ENCODE results near the gene PKIB.

- TF ChIP-seq CTCF (IDR thresholded peaks at IDR 0.05), result no peak
- no peak for TF ChIP-seq POLR2AphosphoS5 (IDR thresholded peaks at IDR 0.05)
- TF ChIP-seq EP300 (IDR thresholded peaks at IDR 0.05), result no peak
Measured at GRCh38 chr6:122694602-122695001, 84.4 kb downstream of the PKIB start.
